ENCODE measurements around the gene IFNAR2. TPM values are rescaled to one million over a fixed set of nuclear protein-coding genes. Genes with fewer than 3 reads are reported as not detected.
A peak's percentile ranks its signal among the peaks of the same experiment; 100 is the strongest.

IFNAR2 gene
- total and polyA plus RNA-seq, 2 donors from 2014 or later: 14.8 to 56.5 TPM

DNA sequence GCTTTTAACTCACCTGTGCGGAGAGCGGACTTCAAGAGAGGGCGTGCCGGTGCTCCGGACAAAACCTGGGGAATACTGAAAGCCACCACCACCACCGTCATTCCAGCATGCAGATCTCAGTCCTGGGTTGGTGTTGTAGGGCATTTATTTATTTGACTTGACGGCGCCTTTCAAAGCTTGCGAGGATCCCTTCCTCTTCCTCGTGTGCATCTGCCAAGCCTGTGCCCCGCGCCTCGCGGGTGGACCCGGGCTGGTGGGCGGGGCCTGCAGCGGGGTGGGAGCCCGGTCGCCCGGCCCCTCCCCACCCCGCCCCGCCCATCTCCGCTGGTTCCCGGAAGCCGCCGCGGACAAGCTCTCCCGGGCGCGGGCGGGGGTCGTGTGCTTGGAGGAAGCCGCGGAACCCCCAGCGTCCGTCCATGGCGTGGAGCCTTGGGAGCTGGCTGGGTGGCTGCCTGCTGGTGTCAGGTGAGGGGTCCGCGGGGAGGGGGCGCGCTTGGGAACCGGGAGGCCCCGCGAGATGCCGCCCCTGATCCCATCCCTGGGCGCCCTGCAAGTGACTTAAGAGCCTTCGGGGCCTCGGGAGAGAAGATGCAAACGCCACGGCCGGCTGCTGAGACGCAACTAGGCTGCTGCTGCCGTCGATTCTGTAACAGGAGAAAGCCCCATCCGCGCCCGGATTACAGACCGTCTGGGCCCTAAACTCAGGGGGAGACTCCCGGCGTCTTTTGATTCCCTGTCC, 36.5 kb downstream of the IFNAR2 start, which contains the start of gene IL10RB:
TSS of gene IL10RB (plus strand) at position 318 of the 739 bp plus-strand sequence. CDS start at position 417, 99 bp downstream.
- FAIRE-seq (no peak), DNase-seq (peak; percentile 81 to 93 (median 87))
- no peaks in the 10 kb centered on the region for H3K27me3 ChIP-seq (ENCODE audit: control insufficient read depth, insufficient read depth, low read length)
- peak within 1 kb of the TSS; percentile 60 to 78 (median 62) for H3K9ac ChIP-seq (ENCODE audit: low read length in 3 of 3)
- peaks cover 0 to 8% (median 0%) of the 10 kb centered on the region in 3 donors for H3K4me1 ChIP-seq (ENCODE audit: control insufficient read depth in 2 of 3, insufficient read depth in 2 of 3, low read depth in 1 of 3, low read length in 3 of 3)
- H3K9me3 ChIP-seq (ENCODE audit: control insufficient read depth in 2 of 3, insufficient read depth in 1 of 3, low read length in 3 of 3): no peaks in the 10 kb centered on the region
- TF ChIP-seq, protein P1, sequence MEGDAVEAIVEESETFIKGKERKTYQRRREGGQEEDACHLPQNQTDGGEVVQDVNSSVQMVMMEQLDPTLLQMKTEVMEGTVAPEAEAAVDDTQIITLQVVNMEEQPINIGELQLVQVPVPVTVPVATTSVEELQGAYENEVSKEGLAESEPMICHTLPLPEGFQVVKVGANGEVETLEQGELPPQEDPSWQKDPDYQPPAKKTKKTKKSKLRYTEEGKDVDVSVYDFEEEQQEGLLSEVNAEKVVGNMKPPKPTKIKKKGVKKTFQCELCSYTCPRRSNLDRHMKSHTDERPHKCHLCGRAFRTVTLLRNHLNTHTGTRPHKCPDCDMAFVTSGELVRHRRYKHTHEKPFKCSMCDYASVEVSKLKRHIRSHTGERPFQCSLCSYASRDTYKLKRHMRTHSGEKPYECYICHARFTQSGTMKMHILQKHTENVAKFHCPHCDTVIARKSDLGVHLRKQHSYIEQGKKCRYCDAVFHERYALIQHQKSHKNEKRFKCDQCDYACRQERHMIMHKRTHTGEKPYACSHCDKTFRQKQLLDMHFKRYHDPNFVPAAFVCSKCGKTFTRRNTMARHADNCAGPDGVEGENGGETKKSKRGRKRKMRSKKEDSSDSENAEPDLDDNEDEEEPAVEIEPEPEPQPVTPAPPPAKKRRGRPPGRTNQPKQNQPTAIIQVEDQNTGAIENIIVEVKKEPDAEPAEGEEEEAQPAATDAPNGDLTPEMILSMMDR (IDR thresholded peaks at IDR 0.05; ENCODE audit: borderline replicate concordance, extremely low read depth, insufficient read depth): peak; percentile 2
- intact Hi-C loops (cut with DNase I): no loop called here
- peak within 1 kb of the TSS; percentile 61 to 85 for H3K27ac ChIP-seq (ENCODE audit: low read depth in 2 of 2, low read length in 2 of 2)
- H3K36me3 ChIP-seq (ENCODE audit: control insufficient read depth in 2 of 3, insufficient read depth in 3 of 3, low read length in 3 of 3): peaks cover 0 to 3% (median 0%) of the 10 kb centered on the region in 3 donors
- H3K4me3 ChIP-seq (ENCODE audit: low read length in 3 of 3): peak within 1 kb of the TSS; percentile 80 to 86 (median 82)

DNA sequence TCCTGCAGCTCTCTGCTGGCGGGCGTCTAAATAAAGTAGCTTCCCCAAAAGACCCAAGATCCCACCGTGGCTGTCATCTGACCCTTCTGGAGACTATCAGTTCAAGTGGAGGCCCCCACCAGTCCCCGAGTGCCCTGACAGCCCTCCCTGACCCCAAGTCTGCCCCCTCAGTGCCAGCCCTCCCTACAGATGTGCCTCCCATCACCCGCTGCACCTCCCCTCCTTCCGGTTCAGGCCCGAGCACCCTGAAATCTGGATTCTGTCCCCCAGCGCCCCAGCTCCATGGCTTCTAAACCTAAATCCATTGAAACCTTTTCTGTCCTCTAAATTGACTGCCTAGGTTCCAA, 37.0 kb downstream of the IFNAR2 start:
- Histone ChIP-seq H3K9me3 (ENCODE audit: control insufficient read depth in 2 of 3, insufficient read depth in 1 of 3, low read length in 3 of 3) (no peaks in the 10 kb centered on the region), H3K36me3 (ENCODE audit: control insufficient read depth in 2 of 3, insufficient read depth in 3 of 3, low read length in 3 of 3) (peaks cover 0 to 3% (median 0%) of the 10 kb centered on the region in 3 donors), H3K27ac (ENCODE audit: low read depth in 2 of 2, low read length in 2 of 2) (peak overlapping the region; percentile 61 to 85), H3K27me3 (ENCODE audit: control insufficient read depth, insufficient read depth, low read length) (no peaks in the 10 kb centered on the region), H3K4me1 (ENCODE audit: control insufficient read depth in 2 of 3, insufficient read depth in 2 of 3, low read depth in 1 of 3, low read length in 3 of 3) (peaks cover 0 to 8% (median 0%) of the 10 kb centered on the region in 3 donors), H3K9ac (ENCODE audit: low read length in 3 of 3) (peak overlapping the region in 2 of 3 donors; percentile 47 to 78), H3K4me3 (ENCODE audit: low read length in 3 of 3) (peak overlapping the region; percentile 36 to 80 (median 47))
- intact Hi-C loops (cut with DNase I): no loop called here
- TF ChIP-seq, protein P1 (IDR thresholded peaks at IDR 0.05; ENCODE audit: borderline replicate concordance, extremely low read depth, insufficient read depth): no peak
- DNase-seq (peak in 1 of 5 donors; percentile 55), FAIRE-seq (no peak)

GRCh38 chr21:33267250-33267649, 37.5 kb downstream of the IFNAR2 start:
- Histone ChIP-seq H3K36me3 (ENCODE audit: control insufficient read depth in 2 of 3, insufficient read depth in 3 of 3, low read length in 3 of 3) (peaks cover 0 to 3% (median 0%) of the 10 kb centered on the region in 3 donors), H3K4me3 (ENCODE audit: low read length in 3 of 3) (peak overlapping the region; percentile 36 to 80 (median 47)), H3K9ac (ENCODE audit: low read length in 3 of 3) (peak overlapping the region in 1 of 3 donors; percentile 47), H3K27me3 (ENCODE audit: control insufficient read depth, insufficient read depth, low read length) (no peaks in the 10 kb centered on the region), H3K4me1 (ENCODE audit: control insufficient read depth in 2 of 3, insufficient read depth in 2 of 3, low read depth in 1 of 3, low read length in 3 of 3) (peaks cover 0 to 8% (median 0%) of the 10 kb centered on the region in 3 donors), H3K9me3 (ENCODE audit: control insufficient read depth in 2 of 3, insufficient read depth in 1 of 3, low read length in 3 of 3) (no peaks in the 10 kb centered on the region), H3K27ac (ENCODE audit: low read depth in 2 of 2, low read length in 2 of 2) (peak overlapping the region; percentile 7 to 85)
- TF ChIP-seq, protein P1 (IDR thresholded peaks at IDR 0.05; ENCODE audit: borderline replicate concordance, extremely low read depth, insufficient read depth): no peak
- FAIRE-seq: no peak
- DNase-seq: no peak
- intact Hi-C loops (cut with DNase I): no loop called here

Measured in kidney (tissue), 14 donors.